ENCODE measurements around the gene CUX1.

- TF ChIP-seq CTCF (IDR thresholded peaks at IDR 0.05) (no peak), EZH2 (IDR thresholded peaks at IDR 0.05) (no peak), EZH2phosphoT487 (IDR thresholded peaks at IDR 0.05) (no peak)
Measured at GRCh38 chr7:102284399-102284798, 467.0 kb downstream of the CUX1 start.

Data from neural progenitor cell (in vitro differentiated cells).